ENCODE measurements around the gene CPLANE1. TPM values are rescaled to one million over a fixed set of nuclear protein-coding genes. Genes with fewer than 3 reads are reported as not detected.
"Not testable (repeated sequence)": the region's sequence is repeated elsewhere in the genome, so short reads cannot be mapped to it uniquely, and the experiment has no call there.

CPLANE1 gene
- total and polyA plus RNA-seq, 2 donors (not counting 1 experiment from before 2014, with no cell fraction given): 15.3 to 20.0 TPM

DNA sequence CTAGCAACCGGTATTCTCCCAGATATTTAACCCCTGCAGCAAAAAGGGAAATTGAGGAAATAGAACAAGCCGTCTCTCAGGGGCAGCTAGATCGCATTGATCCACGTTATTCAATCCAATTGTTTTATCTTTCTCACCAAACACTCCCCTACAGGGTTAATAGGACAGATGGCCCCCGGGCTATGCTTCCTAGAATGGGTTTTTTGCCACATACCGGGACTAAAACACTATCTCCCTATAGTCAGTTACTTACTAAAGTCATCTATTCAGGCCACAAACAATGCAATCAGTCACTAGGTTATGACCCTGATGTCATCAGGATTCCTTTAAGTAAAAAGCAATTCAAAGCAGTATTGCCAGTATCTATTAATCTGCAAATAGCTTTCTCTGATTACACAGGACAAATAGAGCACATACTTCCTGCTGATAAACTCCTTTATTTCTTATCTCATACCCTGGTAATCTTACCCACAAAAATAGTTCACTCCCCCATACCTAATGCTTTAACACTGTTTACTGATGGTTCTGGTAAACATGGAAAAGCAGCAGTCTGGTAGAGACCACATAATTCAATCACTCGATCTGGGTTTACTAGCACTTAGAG is 159.0 kb downstream of the CPLANE1 start:
- peak in 1 of 2 donors; percentile 25 for DNase-seq (ENCODE audit: low read depth in 2 of 2)
- H3K9ac ChIP-seq (ENCODE audit: insufficient read depth, low read length): no peak overlapping the region
- H3K27me3 ChIP-seq (ENCODE audit: control insufficient read depth, insufficient read depth, low read length): no peaks in the 10 kb centered on the region
- H3K4me1 ChIP-seq (ENCODE audit: control insufficient read depth, extremely low read depth, insufficient read depth, low read length): no peaks in the 10 kb centered on the region
- H3K4me3 ChIP-seq (replicated peaks in 1 of 4; ENCODE audit: control extremely low read depth in 1 of 4, insufficient read depth in 1 of 4, low read depth in 3 of 4, low read length in 4 of 4): no peak overlapping the region
- no peaks in the 10 kb centered on the region for H4K20me1 ChIP-seq (ENCODE audit: control insufficient read depth, extremely low read depth, insufficient read depth, low read length)
- no peaks in the 10 kb centered on the region for H3K36me3 ChIP-seq (ENCODE audit: control insufficient read depth, insufficient read depth, low read length)
- no peak overlapping the region for H3K4me2 ChIP-seq (ENCODE audit: extremely low read depth, insufficient read depth, low read length)
- no peak overlapping the region for H3K27ac ChIP-seq (ENCODE audit: insufficient read depth, low read length)
- H3K9me3 ChIP-seq (ENCODE audit: control insufficient read depth, insufficient read depth, low read depth, low read length): no peaks in the 10 kb centered on the region
- no peak for TF ChIP-seq EZH2 (IDR thresholded peaks at IDR 0.05; ENCODE audit: low read length, missing control alignments)
- H2AFZ ChIP-seq (ENCODE audit: low read length): no peak overlapping the region
- H3K79me2 ChIP-seq (ENCODE audit: control insufficient read depth, insufficient read depth, low read length): no peaks in the 10 kb centered on the region

DNA sequence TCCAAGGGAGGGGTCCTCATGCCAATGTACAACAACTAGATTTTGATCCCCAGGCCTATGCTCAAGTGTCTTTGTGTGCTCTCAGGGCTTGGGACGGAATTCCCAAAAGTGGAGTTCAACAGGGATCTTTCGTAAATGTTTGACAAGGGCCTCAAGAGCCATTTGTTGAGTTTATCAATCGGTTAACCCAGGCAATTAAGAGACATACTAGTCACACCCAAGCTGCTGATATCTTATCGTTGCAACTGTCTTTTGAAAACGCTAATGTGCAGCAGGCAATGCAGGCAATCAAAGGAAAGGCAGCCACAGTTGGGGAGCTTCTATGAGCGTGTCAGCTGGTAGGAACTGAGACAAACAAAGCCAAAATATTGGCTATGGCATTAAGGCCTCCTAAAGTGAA is 161.2 kb downstream of the CPLANE1 start:
- Histone ChIP-seq H3K4me1 (ENCODE audit: control insufficient read depth, extremely low read depth, insufficient read depth, low read length) (no peaks in the 10 kb centered on the region), H3K4me3 (replicated peaks in 1 of 4; ENCODE audit: control extremely low read depth in 1 of 4, insufficient read depth in 1 of 4, low read depth in 3 of 4, low read length in 4 of 4) (no peak overlapping the region), H3K9me3 (ENCODE audit: control insufficient read depth, insufficient read depth, low read depth, low read length) (no peaks in the 10 kb centered on the region), H3K36me3 (ENCODE audit: control insufficient read depth, insufficient read depth, low read length) (no peaks in the 10 kb centered on the region), H3K79me2 (ENCODE audit: control insufficient read depth, insufficient read depth, low read length) (no peaks in the 10 kb centered on the region), H4K20me1 (ENCODE audit: control insufficient read depth, extremely low read depth, insufficient read depth, low read length) (no peaks in the 10 kb centered on the region), H3K27ac (ENCODE audit: insufficient read depth, low read length) (no peak overlapping the region), H3K9ac (ENCODE audit: insufficient read depth, low read length) (no peak overlapping the region), H2AFZ (ENCODE audit: low read length) (no peak overlapping the region), H3K4me2 (ENCODE audit: extremely low read depth, insufficient read depth, low read length) (no peak overlapping the region), H3K27me3 (ENCODE audit: control insufficient read depth, insufficient read depth, low read length) (no peaks in the 10 kb centered on the region)
- no peak for DNase-seq (ENCODE audit: low read depth in 2 of 2)
- TF ChIP-seq EZH2 (IDR thresholded peaks at IDR 0.05; ENCODE audit: low read length, missing control alignments): no peak
- TF ChIP-seq, protein P1, sequence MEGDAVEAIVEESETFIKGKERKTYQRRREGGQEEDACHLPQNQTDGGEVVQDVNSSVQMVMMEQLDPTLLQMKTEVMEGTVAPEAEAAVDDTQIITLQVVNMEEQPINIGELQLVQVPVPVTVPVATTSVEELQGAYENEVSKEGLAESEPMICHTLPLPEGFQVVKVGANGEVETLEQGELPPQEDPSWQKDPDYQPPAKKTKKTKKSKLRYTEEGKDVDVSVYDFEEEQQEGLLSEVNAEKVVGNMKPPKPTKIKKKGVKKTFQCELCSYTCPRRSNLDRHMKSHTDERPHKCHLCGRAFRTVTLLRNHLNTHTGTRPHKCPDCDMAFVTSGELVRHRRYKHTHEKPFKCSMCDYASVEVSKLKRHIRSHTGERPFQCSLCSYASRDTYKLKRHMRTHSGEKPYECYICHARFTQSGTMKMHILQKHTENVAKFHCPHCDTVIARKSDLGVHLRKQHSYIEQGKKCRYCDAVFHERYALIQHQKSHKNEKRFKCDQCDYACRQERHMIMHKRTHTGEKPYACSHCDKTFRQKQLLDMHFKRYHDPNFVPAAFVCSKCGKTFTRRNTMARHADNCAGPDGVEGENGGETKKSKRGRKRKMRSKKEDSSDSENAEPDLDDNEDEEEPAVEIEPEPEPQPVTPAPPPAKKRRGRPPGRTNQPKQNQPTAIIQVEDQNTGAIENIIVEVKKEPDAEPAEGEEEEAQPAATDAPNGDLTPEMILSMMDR (conservative IDR thresholded peaks at IDR 0.05 in 1 of 2, IDR thresholded peaks at IDR 0.05 in 1 of 2; ENCODE audit: low read depth in 1 of 2, low read length in 2 of 2): no peak

DNA sequence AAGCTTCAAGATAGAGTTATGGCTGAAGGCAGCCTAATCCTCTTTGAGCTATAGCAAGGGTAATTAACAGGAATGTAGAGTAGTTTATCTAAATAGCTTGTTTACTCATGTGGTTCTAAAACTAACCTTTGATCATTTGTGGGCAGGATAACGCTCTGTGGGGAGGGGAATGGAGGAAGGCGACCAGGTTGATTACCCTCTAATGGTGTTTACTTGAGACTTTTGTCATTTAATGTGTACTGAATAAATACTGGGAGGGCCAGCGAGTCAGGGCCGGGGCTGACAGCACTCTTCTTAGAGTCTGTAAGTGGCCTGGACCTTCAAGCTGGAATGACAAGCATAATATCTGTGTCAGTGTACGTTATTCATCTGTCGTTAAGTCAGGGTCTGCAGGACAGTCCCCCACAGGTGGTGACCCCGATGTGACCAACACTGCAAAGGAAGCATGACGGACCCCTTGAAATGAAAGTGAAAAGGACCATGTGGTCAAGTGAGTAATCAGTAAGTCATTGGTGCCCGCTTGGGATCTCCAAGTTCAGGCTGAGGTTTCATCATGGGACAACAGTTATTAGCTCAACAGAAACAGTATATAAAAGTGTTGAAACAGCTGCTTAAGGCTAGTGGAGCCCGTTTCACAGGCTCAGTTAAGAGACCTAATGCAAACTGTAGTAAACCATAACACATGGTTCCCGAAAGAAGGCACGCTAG is 162.6 kb downstream of the CPLANE1 start:
- no peak overlapping the region for H3K4me3 ChIP-seq (replicated peaks in 1 of 4; ENCODE audit: control extremely low read depth in 1 of 4, insufficient read depth in 1 of 4, low read depth in 3 of 4, low read length in 4 of 4)
- H3K9ac ChIP-seq (ENCODE audit: insufficient read depth, low read length): no peak overlapping the region
- no peak for TF ChIP-seq EZH2 (IDR thresholded peaks at IDR 0.05; ENCODE audit: low read length, missing control alignments)
- TF ChIP-seq, protein P1 (conservative IDR thresholded peaks at IDR 0.05 in 1 of 2, IDR thresholded peaks at IDR 0.05 in 1 of 2; ENCODE audit: low read depth in 1 of 2, low read length in 2 of 2): no peak
- no peaks in the 10 kb centered on the region for H4K20me1 ChIP-seq (ENCODE audit: control insufficient read depth, extremely low read depth, insufficient read depth, low read length)
- H3K36me3 ChIP-seq (ENCODE audit: control insufficient read depth, insufficient read depth, low read length): no peaks in the 10 kb centered on the region
- H3K4me1 ChIP-seq (ENCODE audit: control insufficient read depth, extremely low read depth, insufficient read depth, low read length): no peaks in the 10 kb centered on the region
- no peaks in the 10 kb centered on the region for H3K9me3 ChIP-seq (ENCODE audit: control insufficient read depth, insufficient read depth, low read depth, low read length)
- peak; percentile 51 to 73 for DNase-seq (ENCODE audit: low read depth in 2 of 2)
- no peak overlapping the region for H2AFZ ChIP-seq (ENCODE audit: low read length)
- H3K27ac ChIP-seq (ENCODE audit: insufficient read depth, low read length): no peak overlapping the region
- H3K4me2 ChIP-seq (ENCODE audit: extremely low read depth, insufficient read depth, low read length): no peak overlapping the region
- H3K27me3 ChIP-seq (ENCODE audit: control insufficient read depth, insufficient read depth, low read length): no peaks in the 10 kb centered on the region
- H3K79me2 ChIP-seq (ENCODE audit: control insufficient read depth, insufficient read depth, low read length): no peaks in the 10 kb centered on the region

DNA sequence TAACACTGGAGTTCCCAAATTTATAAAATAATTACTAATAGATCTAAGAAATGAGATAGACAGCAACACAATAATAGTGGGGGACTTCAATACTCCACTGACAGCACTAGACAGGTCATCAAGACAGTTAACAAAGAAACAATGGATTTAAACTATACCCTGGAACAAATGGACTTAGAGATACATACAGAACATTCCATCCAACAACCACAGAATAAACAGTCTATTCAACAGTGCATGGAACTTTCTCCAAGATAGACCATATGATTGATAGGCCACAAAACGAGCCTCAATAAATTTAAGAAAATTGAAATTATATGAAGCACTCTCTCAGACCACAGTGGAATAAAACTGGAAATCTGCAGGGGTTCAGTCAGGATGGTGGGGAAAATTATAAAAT is 163.2 kb downstream of the CPLANE1 start:
- not testable (repeated sequence) for H3K27me3 ChIP-seq (ENCODE audit: control insufficient read depth, insufficient read depth, low read length); H2AFZ ChIP-seq (ENCODE audit: low read length); H3K4me3 ChIP-seq (replicated peaks in 1 of 4; ENCODE audit: control extremely low read depth in 1 of 4, insufficient read depth in 1 of 4, low read depth in 3 of 4, low read length in 4 of 4); H3K9ac ChIP-seq (ENCODE audit: insufficient read depth, low read length); H3K4me1 ChIP-seq (ENCODE audit: control insufficient read depth, extremely low read depth, insufficient read depth, low read length); H3K9me3 ChIP-seq (ENCODE audit: control insufficient read depth, insufficient read depth, low read depth, low read length); H3K4me2 ChIP-seq (ENCODE audit: extremely low read depth, insufficient read depth, low read length); H3K79me2 ChIP-seq (ENCODE audit: control insufficient read depth, insufficient read depth, low read length); H4K20me1 ChIP-seq (ENCODE audit: control insufficient read depth, extremely low read depth, insufficient read depth, low read length); H3K27ac ChIP-seq (ENCODE audit: insufficient read depth, low read length); H3K36me3 ChIP-seq (ENCODE audit: control insufficient read depth, insufficient read depth, low read length)
- peak in 1 of 2 donors; percentile 9 for DNase-seq (ENCODE audit: low read depth in 2 of 2)

DNA sequence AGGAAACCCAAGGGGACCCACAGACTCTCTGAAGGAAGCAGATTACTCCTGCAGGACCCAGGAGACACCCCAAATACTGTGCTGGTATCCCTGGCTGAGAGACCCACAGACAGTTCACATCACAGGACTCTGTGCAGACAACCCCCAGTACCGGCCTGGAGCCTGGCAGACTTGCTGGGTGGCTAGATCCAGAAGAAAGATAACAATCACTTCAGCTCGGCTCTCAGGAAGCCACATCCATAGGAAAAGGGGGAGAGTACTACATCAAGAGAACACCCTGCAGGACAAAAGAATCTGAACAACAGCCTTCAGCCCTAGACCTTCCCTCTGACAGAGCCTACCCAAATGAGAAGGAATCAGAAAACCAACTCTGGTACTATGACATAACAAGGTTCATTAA is 166.2 kb downstream of the CPLANE1 start:
- not testable (repeated sequence) for H3K4me2 ChIP-seq (ENCODE audit: extremely low read depth, insufficient read depth, low read length); H3K9me3 ChIP-seq (ENCODE audit: control insufficient read depth, insufficient read depth, low read depth, low read length); H4K20me1 ChIP-seq (ENCODE audit: control insufficient read depth, extremely low read depth, insufficient read depth, low read length); H2AFZ ChIP-seq (ENCODE audit: low read length); H3K79me2 ChIP-seq (ENCODE audit: control insufficient read depth, insufficient read depth, low read length); H3K36me3 ChIP-seq (ENCODE audit: control insufficient read depth, insufficient read depth, low read length); DNase-seq (ENCODE audit: low read depth in 2 of 2); H3K4me1 ChIP-seq (ENCODE audit: control insufficient read depth, extremely low read depth, insufficient read depth, low read length); H3K27ac ChIP-seq (ENCODE audit: insufficient read depth, low read length); H3K9ac ChIP-seq (ENCODE audit: insufficient read depth, low read length); H3K27me3 ChIP-seq (ENCODE audit: control insufficient read depth, insufficient read depth, low read length); H3K4me3 ChIP-seq (replicated peaks in 1 of 4; ENCODE audit: control extremely low read depth in 1 of 4, insufficient read depth in 1 of 4, low read depth in 3 of 4, low read length in 4 of 4)

All from fibroblast of lung (primary cell).